Endometrium (tissue), 2 donors: ENCODE measurements around the gene GRID1.

Experiments
- FAIRE-seq: peaks from 2 replicates; lab custom pipeline; 2012; peaks lifted over from hg19 to GRCh38; lab: Jason Lieb, UNC
- donor health status: control.
- donor health status: control.

The GRID1 gene

GRCh38 chr10:85919491-85920021 lies 447.0 kb downstream of the GRID1 start:
- no peak for FAIRE-seq

- no peak for FAIRE-seq
Observed at GRCh38 chr10:85918371-85918770, 448.2 kb downstream of the GRID1 start.

- FAIRE-seq, result no peak
Observed at GRCh38 chr10:85917601-85918000, 449.0 kb downstream of the GRID1 start.

- FAIRE-seq, result no peak
Observed at GRCh38 chr10:85916994-85917573, 449.5 kb downstream of the GRID1 start.

GRCh38 chr10:85916286-85916685 lies 450.3 kb downstream of the GRID1 start:
- FAIRE-seq, result no peak

GRCh38 chr10:85915245-85915846 lies 451.2 kb downstream of the GRID1 start:
- FAIRE-seq, result no peak

- FAIRE-seq, result no peak
Observed at GRCh38 chr10:85914720-85915119, 451.9 kb downstream of the GRID1 start.

GRCh38 chr10:85908462-85908861 lies 458.1 kb downstream of the GRID1 start:
- FAIRE-seq, result no peak

- no peak for FAIRE-seq
Observed at GRCh38 chr10:85902051-85902450, 464.5 kb downstream of the GRID1 start.

GRCh38 chr10:85901599-85901998 lies 465.0 kb downstream of the GRID1 start:
- no peak for FAIRE-seq

- FAIRE-seq, result no peak
Observed at GRCh38 chr10:85900487-85900886, 466.1 kb downstream of the GRID1 start.

- FAIRE-seq, result no peak
Observed at GRCh38 chr10:85900061-85900460, 466.5 kb downstream of the GRID1 start.

- no peak for FAIRE-seq
Observed at GRCh38 chr10:85891472-85891871, 475.1 kb downstream of the GRID1 start.

GRCh38 chr10:85888559-85888958 lies 478.0 kb downstream of the GRID1 start:
- no peak for FAIRE-seq

- FAIRE-seq, result no peak
Observed at GRCh38 chr10:85888004-85888403, 478.6 kb downstream of the GRID1 start.

GRCh38 chr10:85874208-85874607 lies 492.4 kb downstream of the GRID1 start:
- no peak for FAIRE-seq

- FAIRE-seq, result no peak
Observed at GRCh38 chr10:85873063-85873462, 493.5 kb downstream of the GRID1 start.

- no peak for FAIRE-seq
Observed at GRCh38 chr10:85868627-85869499, 497.7 kb downstream of the GRID1 start.

- FAIRE-seq, result no peak
Observed at GRCh38 chr10:85864868-85865526, 501.6 kb downstream of the GRID1 start.

- no peak for FAIRE-seq
Observed at GRCh38 chr10:85864173-85864549, 502.4 kb downstream of the GRID1 start.

GRCh38 chr10:85863301-85864172 lies 503.1 kb downstream of the GRID1 start:
- no peak for FAIRE-seq

GRCh38 chr10:85862771-85863170 lies 503.8 kb downstream of the GRID1 start:
- FAIRE-seq, result no peak
